Heart left ventricle (tissue), 13 donors: ENCODE measurements around the gene SHROOM2.

Experiments
- CTCF ChIP-seq, 12 donors: fragments of 200-600 bp; sonication (generic) in 4 of 12; IDR thresholded peaks; one replicate each; pipeline versions ENCODE4 v1.5.0 to v1.8.0; 2018 to 2022; ENCODE audit warnings: antibody characterized with exemption in 12 of 12, mild to moderate bottlenecking in 5 of 12
- POLR2A ChIP-seq, 2 donors: fragments of 450-650 bp; IDR thresholded peaks; one replicate each; pipeline ENCODE4 v1.6.1; 2017; ENCODE audit warnings: antibody characterized with exemption in 2 of 2, mild to moderate bottlenecking in 2 of 2, moderate library complexity in 2 of 2
- donor health status: ischemic (EF 13 %, LVEDD 7.1; RV severe dilation, severe dysfunction).
- donor health status: DM: no; HTN: yes; CAD: no.
- donor health status: DM: no; HTN: no; CAD: no.
- donor health status: ischemic (EF 25% LVEDD 6.9; RV normal size, moderate dysfunction).
- donor health status: ischemic (EF 25% LVEDD 5.7; RV mildly dilated, moderate dysfunction).
- donor health status: ischemic (EF 35%, LVEDD 5.7; RV mildly dilated, moderate dysfunction).
- donor health status: nonischemic (EF 11% LVEDD 7.7; RV severe dilation, severe dysfunction).
- donor health status: DM: yes; HTN: yes; CAD: no.
- donor health status: PGD.
- donor health status: ischemic (EF 29% LVEDD 5.4; RV normal size, mild dysfunction).
- donor health status: nonischemic (EF 23%, LVEDD 6.1; RV moderate dilation, normal function).

GRCh38 chrX:9873360-9873759, 87.1 kb downstream of the SHROOM2 start:
- no peak for TF ChIP-seq CTCF (IDR thresholded peaks at IDR 0.05)
- no peak for TF ChIP-seq POLR2A (IDR thresholded peaks at IDR 0.05)
